Body of pancreas (tissue), 4 donors: ENCODE data around the gene C1D. TPM values are rescaled to one million over a fixed set of nuclear protein-coding genes. Genes with fewer than 3 reads are reported as not detected.

Experiments
- ATAC-seq: fragments of 150-250 bp; one replicate; pipeline ENCODE4 v1.9.1; 2016
- DNase-seq, 4 donors: peaks; one replicate each; pipeline ENCODE4 v3.0.0-alpha.2; 2019
- H3K27ac ChIP-seq, 4 donors: fragments of 200-600 bp; sonication (generic); 1 replicate in 3 of 4; 2 replicates in 1 of 4; pipeline versions ENCODE4 v1.5.1 to v1.6.1; 2016 to 2019; ENCODE audit warnings: mild to moderate bottlenecking in 1 of 4, mixed read lengths in 1 of 4, moderate library complexity in 1 of 4
- H3K27me3 ChIP-seq, 2 donors: fragments of 200-600 bp; sonication (generic); one replicate each; pipeline ENCODE4 v1.6.0; 2016; ENCODE audit warnings: mild to moderate bottlenecking in 1 of 2
- H3K36me3 ChIP-seq, 2 donors: fragments of 200-600 bp; sonication (generic); replicated peaks in 1 of 2; 2 replicates each; pipeline ENCODE4 v1.5.1; 2016; ENCODE audit warnings: low read depth in 2 of 2; ENCODE audit not compliant: insufficient read depth in 1 of 2
- H3K4me1 ChIP-seq: fragments of 200-600 bp; sonication (generic); one replicate; pipeline ENCODE4 v1.6.0; 2016
- H3K4me3 ChIP-seq, 2 donors: fragments of 200-600 bp; sonication (generic); 1 replicate in 1 of 2; 2 replicates in 1 of 2; pipeline ENCODE4 v1.5.1; 2016 to 2019
- H3K9me3 ChIP-seq, 3 donors: fragments of 200-600 bp; sonication (generic); 1 replicate in 2 of 3; 2 replicates in 1 of 3; pipeline ENCODE4 v1.5.1; 2016
- POLR2A ChIP-seq, 3 donors: fragments of 450-650 bp; IDR thresholded peaks; one replicate each; pipeline ENCODE4 v1.6.1; 2016; ENCODE audit warnings: antibody characterized with exemption in 3 of 3, mild to moderate bottlenecking in 2 of 3
- WGBS, 2 donors: methylation state at CpG; one replicate each; pipeline ENCODE4 v1.1.5; 2017; 5-methylcytosine and 5-hydroxymethylcytosine counted together
- intact Hi-C: fragments of 100-400 bp; cut with DNase I; formaldehyde crosslinking; loops from one replicate; pipeline ENCODE4 v1.15.1; 2023
- total RNA-seq, 2 donors: library from RNA; depleted of rRNA; stranded (reverse); fragments of >200 nt; gene quantifications; one replicate each; pipeline ENCODE4 v1.1.0, GENCODE V29; 2016
- TF ChIP-seq, protein P1 (sequence below), 7 experiments: fragments of 450-650 bp in 4 of 7; fragments of 200-600 bp in 3 of 7; sonication (generic) in 3 of 7; IDR thresholded peaks; one replicate each; pipeline ENCODE4 v1.5.1; 2016 to 2019; ENCODE audit warnings: antibody characterized with exemption in 7 of 7

The C1D gene
- total RNA-seq, 2 donors from 2014 or later = 18.5 to 29.6 TPM

DNA sequence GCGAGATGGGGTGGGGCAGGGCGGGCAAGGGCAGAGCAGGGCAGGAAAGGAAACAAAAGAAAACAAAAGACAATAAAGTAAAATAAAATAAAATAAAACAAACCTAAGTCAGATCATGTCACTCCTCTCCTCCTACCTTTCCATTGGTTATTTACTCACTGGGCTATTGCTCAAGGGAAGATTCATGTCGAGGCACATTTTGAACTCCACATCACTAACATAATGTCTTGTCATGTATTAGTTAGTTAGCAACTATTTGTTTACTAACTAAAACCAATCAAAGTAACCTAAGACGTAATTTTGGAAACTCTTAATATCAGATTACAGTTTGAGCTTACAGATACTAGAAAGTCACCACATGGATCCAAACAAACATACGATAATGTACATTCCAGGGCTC, 2.2 kb downstream of the C1D start:
- Histone ChIP-seq H3K9me3 (no peaks in the 10 kb centered on the region), H3K4me3 (no peak overlapping the region), H3K27me3 (no peaks in the 10 kb centered on the region), H3K27ac (no peak overlapping the region), H3K36me3 (no peaks in the 10 kb centered on the region), H3K4me1 (peaks cover 30% of the 10 kb centered on the region)
- intact Hi-C loops = no loop called here
- 72 to 79% methylated on average over 5 of the region's 5 CpGs for WGBS, 2 donors
- TF ChIP-seq, protein P1, sequence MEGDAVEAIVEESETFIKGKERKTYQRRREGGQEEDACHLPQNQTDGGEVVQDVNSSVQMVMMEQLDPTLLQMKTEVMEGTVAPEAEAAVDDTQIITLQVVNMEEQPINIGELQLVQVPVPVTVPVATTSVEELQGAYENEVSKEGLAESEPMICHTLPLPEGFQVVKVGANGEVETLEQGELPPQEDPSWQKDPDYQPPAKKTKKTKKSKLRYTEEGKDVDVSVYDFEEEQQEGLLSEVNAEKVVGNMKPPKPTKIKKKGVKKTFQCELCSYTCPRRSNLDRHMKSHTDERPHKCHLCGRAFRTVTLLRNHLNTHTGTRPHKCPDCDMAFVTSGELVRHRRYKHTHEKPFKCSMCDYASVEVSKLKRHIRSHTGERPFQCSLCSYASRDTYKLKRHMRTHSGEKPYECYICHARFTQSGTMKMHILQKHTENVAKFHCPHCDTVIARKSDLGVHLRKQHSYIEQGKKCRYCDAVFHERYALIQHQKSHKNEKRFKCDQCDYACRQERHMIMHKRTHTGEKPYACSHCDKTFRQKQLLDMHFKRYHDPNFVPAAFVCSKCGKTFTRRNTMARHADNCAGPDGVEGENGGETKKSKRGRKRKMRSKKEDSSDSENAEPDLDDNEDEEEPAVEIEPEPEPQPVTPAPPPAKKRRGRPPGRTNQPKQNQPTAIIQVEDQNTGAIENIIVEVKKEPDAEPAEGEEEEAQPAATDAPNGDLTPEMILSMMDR (IDR thresholded peaks at IDR 0.05) = no peak
- no peak for TF ChIP-seq POLR2A (IDR thresholded peaks at IDR 0.05)
- DNase-seq (no peak), ATAC-seq (no peak)

DNA sequence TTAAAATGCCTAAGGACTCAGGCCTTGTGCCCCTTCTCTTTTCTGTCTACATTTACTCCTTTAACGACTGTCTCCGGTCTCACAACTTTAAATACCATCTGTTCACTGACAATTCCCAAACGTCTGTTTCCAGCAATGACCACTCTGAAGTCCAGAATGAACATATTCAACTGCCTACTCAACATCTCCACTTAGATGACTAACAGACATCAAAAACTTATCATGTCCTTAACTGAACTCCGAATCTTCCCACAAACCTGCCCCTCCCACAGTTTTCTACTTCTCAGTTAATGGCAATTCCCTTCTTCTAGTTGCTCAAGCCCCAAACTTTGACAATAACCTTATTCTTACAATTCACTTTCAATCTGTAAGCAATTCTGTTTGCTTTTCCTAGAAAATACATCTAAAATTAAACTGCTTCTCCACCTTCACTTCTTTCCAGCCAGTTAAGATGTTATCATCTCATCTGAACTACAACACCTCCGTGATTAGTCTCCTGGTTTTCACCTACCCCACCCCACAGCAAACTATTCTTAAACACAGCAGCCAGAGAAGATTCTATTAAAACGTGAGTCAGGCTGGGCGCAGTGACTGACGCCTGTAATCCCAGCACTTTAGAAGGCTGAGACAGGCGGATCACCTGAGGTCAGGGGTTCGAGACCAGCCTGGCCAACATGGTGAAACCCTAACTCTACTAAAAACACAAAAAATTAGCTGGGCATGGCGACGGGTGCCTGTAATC, 2.8 kb downstream of the C1D start:
- ATAC-seq (no peak), DNase-seq (no peak)
- no peak overlapping the region for H3K4me3 ChIP-seq
- H3K9me3 ChIP-seq = no peaks in the 10 kb centered on the region
- peaks cover 30% of the 10 kb centered on the region for H3K4me1 ChIP-seq
- intact Hi-C loops = no loop called here
- TF ChIP-seq, protein P1 (IDR thresholded peaks at IDR 0.05) = no peak
- 75% methylated on average over 11 to 12 of the region's 12 CpGs for WGBS, 2 donors
- no peaks in the 10 kb centered on the region for H3K36me3 ChIP-seq
- no peak overlapping the region for H3K27ac ChIP-seq
- H3K27me3 ChIP-seq = no peaks in the 10 kb centered on the region

DNA sequence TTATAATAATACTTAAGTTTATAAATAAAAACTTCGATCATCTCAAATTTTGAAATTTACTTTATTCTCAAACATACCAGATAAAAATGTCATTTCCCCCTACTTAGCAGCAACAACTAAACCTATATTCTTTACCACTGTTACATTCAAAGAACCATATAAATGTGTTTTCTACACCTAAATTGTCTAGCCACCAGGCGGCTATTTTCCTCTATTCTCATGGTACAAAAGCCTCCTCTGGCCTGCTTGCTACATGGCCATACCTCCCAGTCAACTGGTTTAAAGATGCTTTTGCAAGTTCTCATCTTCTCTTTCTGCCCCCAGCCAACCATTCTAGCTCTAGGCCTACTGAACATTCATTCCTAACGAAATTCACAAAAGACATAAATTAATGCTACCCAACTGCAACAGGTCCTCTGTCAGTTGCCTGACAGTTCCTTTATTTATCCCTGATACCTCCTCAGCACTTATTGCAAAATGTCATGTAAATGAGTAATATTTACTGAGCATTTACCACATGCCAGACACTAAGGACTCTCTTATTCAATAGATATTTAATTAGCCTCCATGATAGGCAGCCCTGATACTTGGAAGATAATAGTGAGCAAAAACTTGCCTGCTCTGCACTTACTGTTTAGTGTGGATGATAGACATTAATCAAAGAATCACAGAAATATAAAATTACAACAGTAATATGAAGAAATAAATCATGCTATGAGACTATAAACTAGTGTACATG, 5.0 kb downstream of the C1D start:
- TF ChIP-seq, protein P1 (IDR thresholded peaks at IDR 0.05) = no peak
- no peak for TF ChIP-seq POLR2A (IDR thresholded peaks at IDR 0.05)
- H3K36me3 ChIP-seq = no peaks in the 10 kb centered on the region
- 80 to 89% methylated on average over 3 of the region's 3 CpGs for WGBS, 2 donors
- no peaks in the 10 kb centered on the region for H3K9me3 ChIP-seq
- peaks cover 24% of the 10 kb centered on the region for H3K4me1 ChIP-seq
- no peak overlapping the region for H3K4me3 ChIP-seq
- intact Hi-C loops = no loop called here
- H3K27ac ChIP-seq = no peak overlapping the region
- no peaks in the 10 kb centered on the region for H3K27me3 ChIP-seq
- DNase-seq = no peak
- ATAC-seq = no peak

DNA sequence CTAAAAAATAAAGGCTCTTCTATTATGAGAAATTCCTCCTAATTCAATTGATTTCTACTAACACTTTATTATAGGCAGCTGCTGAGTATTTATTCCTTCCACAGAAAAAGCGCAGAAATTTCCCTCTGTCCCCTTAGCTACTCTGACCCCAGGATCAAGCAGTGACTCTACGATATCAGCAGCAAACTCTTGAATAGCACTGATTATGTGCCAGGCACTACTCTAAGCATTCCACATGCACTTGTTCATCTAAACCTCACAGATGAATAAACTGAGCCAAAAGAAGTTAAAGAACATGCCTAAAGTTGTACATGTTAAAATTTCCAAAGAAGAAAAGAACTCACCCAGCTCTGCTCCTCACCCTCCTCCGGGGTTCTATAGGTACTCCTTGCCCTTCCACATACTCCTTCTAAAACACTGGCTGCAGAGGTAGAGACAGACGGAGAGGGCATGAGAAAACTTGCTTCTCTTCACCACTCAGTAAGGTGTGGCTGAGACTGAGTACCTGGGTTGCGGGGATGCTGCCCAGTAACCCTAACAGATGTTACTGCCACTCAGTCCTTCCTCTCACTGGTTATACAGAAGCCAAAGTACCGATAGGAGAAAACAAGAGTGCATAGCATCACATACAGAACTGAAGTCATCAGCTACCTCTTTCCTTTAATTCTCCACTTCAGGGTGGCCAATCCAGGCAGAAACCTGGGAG, 9.9 kb downstream of the C1D start:
- no peak for DNase-seq
- 84 to 88% methylated on average over 6 of the region's 6 CpGs for WGBS, 2 donors
- H3K4me3 ChIP-seq = no peak overlapping the region
- H3K9me3 ChIP-seq = no peaks in the 10 kb centered on the region
- intact Hi-C loops = no loop called here
- TF ChIP-seq, protein P1 (IDR thresholded peaks at IDR 0.05) = no peak
- TF ChIP-seq POLR2A (IDR thresholded peaks at IDR 0.05) = no peak
- H3K36me3 ChIP-seq = no peaks in the 10 kb centered on the region
- H3K27ac ChIP-seq = no peak overlapping the region
- no peak for ATAC-seq
- no peaks in the 10 kb centered on the region for H3K27me3 ChIP-seq
- no peaks in the 10 kb centered on the region for H3K4me1 ChIP-seq
